GM18870 (cell line): Measurements from ENCODE around the gene RNF186.

ENCODE experiments used
- ATAC-seq: cut with Tn5 transposase; IDR thresholded peaks from one replicate; pipeline ENCODE4 v1.9.1; 2021; ENCODE audit warnings: moderate library complexity; ENCODE audit not compliant: unreplicated experiment

Gene RNF186

GRCh38 chr1:19768353-19769210 is 46.5 kb downstream of the RNF186 start:
- no peak for ATAC-seq

GRCh38 chr1:19765623-19766022 is 49.5 kb downstream of the RNF186 start:
- no peak for ATAC-seq

- ATAC-seq = no peak
These were observed 50.2 kb downstream of the RNF186 start for GRCh38 chr1:19764848-19765247.
